HG02623 (cell line): Measurements from ENCODE around the gene MSMP.

Experiments
- ATAC-seq: cut with Tn5 transposase; IDR thresholded peaks from one replicate; pipeline ENCODE4 v1.9.1; 2021; ENCODE audit warnings: moderate library complexity; ENCODE audit not compliant: unreplicated experiment

Gene MSMP

DNA sequence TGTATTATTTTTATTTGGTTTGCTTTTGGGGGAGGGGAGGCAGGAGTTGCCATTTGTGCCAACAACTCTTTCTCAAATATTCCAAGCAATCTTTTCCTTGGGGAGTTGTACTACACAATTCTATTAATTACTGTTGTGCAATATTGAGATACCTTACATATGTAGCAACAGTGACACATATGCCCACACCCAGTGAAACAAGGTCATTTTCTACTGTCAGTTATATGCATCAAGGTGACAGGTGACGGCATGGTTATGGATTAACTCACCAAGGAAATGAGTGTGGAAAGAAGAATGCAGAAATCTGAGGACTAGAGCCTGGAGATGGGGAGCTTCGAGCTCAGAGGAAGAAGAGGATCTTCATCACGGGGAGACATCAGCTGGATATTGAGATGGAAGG lies 17.9 kb upstream of the MSMP start:
- no peak for ATAC-seq

DNA sequence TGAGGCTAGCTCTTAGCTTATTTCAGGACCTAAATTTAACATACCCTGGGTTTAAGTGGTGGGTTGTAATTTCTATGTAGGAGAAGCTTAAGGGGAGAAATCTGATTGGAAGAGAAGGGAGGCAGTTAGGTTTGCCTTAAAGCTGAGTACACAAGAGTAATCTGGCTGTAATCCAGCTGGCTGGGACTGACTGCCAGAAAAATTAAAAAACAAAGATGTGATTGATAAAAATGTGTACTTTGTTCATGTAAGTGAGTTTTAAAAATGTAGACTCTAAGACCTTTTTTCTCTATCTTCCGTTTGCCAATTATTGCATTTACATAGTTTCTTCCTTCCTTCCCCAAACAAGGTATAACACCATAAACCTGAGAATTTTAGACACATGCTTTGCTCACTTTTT lies 17.5 kb upstream of the MSMP start:
- ATAC-seq, result no peak

DNA sequence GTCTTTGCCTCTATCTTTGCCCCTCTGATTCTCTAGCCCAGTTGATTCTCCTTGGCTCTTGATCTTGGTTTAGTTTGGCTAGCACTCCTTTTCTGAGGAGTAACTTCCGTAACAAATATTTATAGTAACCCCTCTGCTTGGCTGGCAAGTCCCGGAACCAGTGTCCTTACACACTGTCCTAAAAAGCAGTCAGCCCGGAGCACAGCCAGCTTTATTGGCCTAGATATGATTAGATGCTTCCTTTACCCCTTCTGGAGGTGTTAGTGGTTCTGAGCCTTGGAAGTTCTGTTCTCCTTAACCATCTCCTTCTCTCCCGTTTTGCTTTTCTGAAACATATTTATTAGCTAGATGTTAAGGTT lies 17.0 kb upstream of the MSMP start:
- ATAC-seq, result no peak

DNA sequence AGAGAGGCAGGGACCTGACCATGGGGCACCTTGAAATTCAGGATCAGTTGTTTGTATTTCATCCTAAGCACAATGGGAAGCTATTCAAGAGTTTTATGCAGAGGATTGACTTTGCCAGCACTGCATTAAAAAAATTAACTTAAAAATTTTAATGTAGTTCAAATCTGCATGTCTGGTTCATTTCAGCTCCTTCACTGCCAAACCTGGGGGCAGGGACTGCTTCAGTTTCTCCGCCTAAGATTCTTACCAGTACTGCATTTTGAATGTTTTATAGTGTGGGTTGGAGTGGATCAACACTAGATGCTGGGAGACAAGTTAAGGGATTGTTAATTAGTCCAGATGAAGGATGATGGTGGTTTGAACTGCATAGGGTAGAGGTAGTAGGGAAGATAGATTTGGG lies 15.7 kb upstream of the MSMP start:
- ATAC-seq, result no peak

DNA sequence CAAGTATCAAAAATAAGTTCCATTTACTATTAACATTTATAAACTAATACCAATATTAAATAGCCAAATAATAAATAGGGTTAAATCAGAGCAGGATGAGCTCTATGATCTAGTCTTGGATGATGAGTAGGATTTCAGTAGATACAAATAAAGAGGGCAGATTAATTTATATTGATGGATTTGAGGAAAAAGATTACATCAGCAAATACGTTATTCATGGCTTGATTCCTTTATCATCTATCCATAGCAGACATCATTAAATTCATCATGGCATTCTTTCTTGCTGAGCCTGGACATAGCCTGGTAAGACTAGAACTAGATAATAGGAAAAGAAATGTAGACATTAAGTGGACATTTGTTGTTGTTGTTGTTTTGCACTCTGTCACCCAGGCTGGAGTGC lies 13.4 kb upstream of the MSMP start:
- ATAC-seq, result no peak

DNA sequence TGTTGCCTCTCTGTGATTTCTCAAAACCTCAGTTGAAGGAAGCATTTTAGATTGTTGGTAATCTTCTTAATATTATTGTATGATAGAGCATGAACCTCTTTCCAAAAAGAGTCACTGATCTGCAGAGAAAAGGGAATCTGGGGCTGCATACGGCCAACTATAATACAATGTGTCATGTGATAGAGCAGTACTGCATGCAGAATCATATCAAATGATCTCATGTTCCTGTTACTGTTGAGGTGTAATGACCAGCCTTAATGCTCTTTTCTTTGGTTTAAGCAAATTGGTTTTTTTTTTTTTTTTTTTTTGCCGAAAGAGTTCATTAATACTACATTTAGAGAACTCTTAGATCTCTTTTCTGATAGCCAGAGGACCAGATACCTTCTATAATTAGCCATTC lies 12.9 kb upstream of the MSMP start:
- ATAC-seq, result no peak

DNA sequence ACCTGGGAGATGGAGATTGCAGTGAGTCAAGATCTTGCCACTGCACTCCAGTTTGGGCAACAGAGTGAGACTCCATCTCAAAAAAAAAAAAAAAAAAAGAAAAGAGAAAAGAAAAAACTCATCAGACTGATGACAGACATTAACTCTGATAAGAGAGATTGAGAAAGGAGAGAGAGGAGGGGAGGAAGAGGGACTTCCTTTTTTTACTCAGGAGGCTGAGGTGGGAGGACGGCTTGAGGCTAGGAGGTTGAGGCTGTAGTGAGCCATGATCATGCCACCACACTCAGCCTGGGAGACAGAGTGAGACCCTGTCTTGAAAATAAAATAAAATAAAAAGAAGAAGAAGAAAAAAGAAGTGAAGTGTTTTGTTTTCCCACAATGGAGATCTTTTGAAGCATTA lies 9.7 kb upstream of the MSMP start:
- no peak for ATAC-seq

DNA sequence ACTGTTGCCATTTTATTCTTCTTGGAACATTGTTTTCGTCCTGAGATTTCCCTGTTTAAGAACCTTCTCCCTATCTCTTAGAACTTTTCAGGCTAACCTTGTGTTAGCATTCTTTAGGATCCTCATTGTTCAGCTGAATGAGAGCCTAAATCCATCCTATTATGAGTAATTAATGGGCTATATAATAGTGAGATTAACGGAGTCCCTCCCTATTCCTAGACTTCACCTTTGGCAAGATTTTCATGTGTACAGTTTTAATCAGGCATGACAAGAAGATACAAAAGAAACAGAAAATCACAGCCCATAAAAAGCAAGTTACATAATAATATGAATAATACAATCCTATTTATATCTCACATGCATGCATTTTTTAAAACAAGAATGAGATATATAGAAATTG lies 9.1 kb upstream of the MSMP start:
- ATAC-seq, result no peak

DNA sequence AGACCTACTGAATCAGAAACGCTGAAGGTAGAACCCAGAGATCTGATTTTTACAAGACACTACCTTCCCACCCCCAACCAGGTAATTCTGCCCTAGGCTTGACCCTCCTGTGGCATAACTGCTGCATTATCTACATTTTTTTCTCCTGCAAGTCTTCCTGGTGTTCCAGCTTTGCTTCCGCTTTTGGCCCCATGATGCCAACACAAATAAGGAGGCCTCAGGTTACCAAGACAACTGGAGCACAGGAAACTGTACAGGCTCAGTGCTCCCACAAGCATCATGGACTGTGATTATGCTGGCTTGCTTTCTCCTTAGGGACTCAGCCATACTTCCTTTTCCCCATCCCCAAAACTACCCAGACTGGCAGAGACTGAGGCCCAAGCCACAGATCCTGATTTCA lies 6.6 kb upstream of the MSMP start:
- ATAC-seq, result no peak

DNA sequence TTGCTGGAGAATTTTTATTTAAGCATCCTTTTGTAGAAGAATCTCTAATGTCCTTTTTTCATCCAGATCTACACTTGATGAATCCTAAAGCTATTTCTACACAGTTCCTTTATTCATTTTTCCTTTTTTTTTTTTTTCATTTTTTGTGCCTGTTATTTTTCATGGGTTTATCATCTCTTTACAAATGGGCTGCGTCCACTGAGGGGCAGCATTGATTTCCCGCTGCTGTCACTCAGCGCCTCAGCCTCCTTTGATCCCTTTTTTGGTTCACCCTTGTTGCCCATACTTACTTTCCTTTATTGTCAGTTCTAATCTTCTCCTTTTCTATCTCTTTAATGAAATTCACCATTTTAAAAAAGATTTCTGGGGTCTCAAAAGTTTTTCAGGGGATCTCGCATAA lies 5.7 kb upstream of the MSMP start:
- no peak for ATAC-seq

DNA sequence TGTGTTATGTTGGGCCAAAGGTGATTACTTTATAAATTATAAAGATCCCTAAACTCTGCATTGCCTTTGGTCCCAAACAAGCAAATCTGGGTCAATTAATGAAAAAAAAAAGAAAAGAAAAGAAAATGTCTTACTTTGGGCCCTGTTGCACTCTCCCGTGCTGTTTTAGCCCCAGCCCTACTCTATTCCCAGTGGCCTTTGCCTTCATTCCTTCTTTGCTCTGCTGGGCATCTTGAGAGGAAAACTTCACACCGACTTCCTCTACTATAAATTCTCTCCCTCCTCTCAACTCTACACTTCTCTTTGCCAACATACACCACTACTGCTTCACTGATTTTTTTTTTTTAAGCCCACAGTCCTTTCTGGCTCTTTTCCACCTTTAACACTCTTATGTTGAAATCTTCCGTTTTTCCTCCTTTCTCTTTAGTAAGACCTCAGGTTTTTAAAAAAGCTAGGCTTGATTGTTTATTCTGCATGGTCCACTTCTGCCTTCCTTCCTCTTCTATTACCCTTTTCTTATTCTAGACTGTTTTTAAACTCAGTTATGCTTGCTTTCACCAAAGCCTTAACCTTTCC lies 4.5 kb upstream of the MSMP start:
- no peak for ATAC-seq

DNA sequence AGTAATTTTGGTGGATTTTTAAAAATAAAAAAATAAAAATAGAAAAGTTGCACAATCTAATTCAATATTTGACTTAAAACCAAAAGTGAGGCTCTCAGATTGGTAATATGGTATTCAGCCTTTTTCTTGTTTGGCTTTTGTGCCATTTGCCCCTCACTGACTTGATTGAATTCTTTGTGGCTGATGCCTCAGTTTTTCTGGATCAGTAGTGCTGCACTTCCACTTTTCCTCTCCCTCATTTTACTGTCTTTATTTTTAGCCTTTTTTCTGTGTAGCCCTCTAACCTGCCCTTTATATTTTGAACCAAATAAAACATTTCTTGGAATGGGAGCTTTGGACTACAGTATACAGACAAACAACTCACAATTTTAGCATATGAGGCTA lies 3.8 kb upstream of the MSMP start:
- no peak for ATAC-seq

DNA sequence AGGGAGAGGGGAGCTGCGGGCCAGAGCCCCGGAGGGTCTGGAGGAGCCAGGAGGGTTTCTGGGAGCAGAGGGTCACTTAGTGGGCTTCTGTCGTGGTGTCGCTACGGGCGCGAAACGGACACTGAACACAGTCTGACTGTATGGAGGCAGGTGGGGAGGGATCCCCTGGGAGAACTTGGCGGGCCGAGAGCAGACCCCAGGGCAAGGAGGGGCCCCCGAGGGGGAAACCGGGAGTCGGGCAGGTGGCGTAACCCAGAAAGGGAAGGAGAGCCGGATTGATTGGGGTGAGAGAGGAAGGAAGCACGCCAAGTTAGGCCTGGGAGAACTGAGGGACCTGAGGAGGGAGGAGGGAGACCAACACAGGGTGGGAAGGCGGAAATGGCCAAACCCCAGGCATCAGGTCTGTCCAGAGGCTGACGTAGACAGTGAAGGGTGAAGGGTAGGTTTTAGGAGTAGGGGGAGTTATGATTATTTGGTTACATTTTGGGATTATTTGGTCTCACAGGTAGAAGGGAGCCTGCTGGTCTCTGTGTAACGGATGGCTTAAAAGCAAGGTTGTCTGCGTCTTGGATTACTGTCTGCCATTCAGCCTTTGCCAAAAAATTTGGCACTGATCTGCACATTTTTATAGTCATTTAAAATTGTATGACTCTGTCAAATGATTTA lies 3.3 kb upstream of the MSMP start:
- ATAC-seq, result peak; percentile 30

DNA sequence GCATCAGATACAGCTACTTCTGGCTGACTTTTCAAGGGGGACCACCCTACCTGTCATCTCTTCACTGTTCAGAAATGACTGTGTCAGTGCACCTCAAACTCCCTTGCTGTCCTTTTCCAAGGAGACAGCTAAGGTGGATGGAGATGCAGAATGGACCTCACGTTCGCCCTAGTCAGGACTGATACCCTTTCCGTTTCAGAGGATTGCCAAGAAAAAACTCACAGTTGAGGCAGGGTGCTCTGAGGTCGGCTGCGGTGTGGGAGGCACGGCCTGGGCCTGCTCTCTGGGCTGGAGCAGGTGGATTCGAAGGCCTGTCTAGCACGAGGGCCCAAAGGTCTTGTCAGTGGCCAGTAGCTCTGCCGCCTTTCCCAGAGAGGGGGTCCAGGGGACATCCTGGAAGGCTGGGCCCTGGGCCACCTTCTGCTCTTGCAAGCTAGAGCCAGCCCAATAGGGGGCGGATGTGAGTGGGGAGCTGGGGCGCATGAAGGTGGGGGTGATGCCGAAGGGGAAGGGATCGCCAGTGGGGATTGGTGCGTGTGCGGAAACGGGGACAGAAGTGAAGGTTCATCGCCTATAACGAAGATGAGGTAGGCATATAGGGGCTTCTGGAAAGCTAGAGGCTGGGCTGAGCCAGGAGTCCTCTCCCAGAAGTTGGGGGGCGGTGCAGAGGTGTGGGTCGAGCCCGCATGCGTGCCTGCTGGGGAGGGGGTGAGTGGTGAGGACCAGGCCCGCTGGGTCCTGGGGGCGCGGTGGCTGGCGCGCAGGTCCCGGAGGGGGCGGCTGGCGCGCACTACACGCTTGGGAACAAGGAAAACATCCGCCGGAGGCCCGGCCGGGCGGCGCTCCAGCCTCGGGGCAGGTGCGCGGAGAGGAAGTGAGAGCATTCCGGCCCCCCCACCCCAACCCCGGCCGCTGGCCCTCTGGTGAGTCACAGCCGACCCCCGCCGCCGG lies 2.5 kb upstream of the MSMP start:
- ATAC-seq, result peak; percentile 53

DNA sequence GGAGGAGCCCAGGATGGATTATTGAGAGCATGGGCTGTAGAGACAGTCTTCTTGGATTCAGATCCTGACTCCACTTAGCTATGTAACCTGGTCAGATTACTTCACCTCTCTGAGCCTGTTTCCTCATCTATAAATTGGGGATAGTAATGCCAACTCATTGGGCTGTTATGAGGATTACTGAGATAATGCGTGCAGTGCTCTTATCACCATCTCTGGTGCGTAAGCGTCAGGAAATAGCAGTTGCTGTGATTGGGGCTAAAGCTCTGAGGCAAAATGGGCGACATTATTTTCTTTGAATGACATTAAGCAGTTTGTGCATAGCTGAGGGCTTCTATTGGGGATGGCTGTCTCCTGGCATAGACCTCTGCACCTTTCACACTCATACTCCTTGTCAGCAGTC lies 995 bp upstream of the MSMP start:
- ATAC-seq, result no peak

DNA sequence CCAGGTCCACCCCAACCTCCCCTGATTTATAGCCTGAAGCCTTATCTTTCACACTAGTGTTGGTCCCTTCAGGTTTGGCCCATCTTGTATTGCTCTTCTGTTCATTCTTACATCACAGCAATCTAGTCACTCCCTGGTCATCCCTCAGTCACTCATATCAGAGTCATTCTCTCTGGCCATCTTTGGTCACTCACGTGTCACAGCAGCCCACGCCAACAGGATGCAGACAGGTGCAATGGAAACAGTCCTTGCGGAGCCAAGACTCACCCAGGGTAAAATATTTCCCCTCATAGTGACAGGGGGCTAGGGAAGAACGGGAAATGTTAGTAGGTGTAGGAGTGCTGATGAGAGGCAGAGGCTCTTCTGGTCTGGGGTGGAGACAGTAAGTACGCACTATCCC lies 610 bp downstream of the MSMP start:
- no peak for ATAC-seq

DNA sequence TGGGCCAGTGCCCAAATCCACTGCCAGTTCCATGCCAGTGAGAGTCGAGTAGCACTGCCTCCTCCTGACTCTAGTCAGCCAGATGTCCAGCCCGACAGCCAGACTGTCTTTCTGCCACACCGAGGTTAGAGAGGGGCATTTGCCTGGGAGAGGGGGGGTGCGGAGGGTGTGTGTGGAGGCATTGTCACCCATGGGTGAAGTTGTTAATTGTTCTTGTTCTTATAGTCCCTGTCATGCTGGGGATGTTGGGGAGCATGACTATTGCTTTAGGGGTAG lies 3.9 kb downstream of the MSMP start:
- no peak for ATAC-seq

DNA sequence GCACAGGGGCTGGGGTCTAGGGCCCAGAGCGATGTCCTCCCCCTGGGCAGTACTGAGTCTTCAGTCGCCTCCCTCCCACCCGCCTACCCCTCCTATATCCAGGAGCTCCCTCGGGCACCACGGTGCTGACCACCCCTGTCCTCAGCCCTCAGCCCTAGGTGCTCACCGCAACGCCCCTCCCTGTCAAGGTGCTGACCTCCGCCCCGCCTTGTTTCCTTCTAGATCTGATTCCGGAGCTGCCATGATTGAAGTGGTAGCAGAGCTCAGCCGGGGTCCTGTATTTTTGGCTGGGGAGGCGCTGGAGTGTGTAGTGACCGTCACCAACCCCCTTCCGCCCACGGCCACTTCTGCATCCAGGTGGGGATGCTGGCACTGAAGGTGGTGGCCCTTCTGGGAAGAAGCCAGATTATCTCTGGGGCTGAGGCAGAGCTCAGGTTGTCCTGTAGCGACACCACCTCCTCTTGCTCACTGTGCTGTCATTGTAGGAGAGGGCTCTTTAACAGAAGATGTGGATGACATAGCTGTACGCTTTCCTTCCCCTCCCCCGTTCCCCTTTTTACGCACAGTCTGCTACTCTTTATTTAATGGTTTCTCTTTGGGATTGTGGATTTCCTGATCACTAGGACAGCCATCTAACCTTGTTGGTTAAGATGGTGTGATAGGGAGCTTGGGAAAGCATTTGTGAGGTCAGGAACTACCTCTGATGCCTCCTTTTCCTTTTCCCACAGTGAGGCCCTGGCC lies 4.4 kb downstream of the MSMP start:
- ATAC-seq, result peak; percentile 25

DNA sequence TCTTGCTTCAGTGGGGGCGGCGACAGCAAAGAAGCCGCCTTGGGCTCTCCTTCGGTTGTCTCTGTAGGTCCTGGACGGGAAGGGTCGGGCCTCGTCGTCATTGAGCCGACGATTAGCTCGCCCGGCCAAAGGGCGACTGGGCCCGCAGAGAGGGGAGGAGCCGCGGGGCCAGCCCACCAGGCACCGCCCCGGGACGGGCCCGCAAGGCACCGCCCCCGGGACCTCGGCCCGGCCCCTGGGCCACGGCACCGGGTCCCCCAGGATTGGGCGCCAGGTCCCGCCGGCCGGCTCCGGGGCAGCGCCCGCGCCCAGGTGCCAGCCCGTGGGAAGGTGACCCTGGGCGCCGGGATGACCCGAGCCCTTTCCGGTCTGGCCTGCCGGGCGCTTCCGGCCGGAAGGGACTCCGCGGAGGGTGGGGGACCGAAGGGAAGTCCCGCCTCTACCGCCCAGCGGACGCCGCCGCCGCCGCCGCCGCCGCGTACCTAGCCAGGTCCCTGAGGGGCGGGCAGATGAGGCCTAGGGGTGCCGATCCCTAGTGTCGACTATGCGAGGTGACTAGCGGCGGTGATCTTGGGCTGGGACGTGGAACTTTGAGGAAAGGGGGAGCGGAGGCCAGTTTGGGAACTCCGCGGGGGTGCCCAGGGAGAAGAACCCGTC lies 5.1 kb downstream of the MSMP start, which contains the start of the genes GBA2 and RGP1:
Gene GBA2, minus strand, starts transcription at position 371 of the 657 bp plus-strand sequence. CDS start 524 bp downstream, outside the sequence.
Gene RGP1, plus strand, starts transcription at position 430 of the 657 bp plus-strand sequence. CDS start 469 bp downstream, outside the sequence.
- peak; percentile 73 for ATAC-seq

DNA sequence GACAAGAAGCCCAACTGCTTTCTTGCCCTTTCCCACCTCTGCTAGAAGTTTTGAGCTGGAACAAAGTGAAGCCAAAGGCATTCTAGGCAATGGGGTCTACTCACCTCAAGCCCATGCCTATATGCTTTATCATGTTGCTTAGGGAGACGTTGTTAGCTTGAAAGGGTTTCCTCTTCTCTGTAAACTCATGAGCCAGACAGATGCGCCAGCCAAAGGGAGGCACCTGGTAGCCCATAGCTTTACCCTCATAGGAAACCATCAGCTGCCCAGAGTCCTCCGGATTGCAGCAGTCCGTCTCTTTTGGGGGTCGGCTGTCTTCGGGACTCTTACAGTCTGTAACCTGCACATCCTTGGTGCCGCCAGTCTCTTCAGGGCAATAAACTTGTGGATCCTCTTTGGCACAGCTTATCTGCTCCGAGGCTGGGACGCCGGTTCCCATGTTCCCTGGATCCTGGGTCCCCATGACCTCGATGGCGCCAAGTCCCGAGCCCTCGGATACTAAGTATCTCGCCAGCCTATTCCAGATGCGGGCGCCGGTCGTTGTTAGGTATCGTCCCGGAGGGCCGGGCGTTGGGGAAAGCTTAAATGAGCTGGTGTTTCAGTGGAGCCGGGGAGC lies 5.7 kb downstream of the MSMP start:
- no peak for ATAC-seq

DNA sequence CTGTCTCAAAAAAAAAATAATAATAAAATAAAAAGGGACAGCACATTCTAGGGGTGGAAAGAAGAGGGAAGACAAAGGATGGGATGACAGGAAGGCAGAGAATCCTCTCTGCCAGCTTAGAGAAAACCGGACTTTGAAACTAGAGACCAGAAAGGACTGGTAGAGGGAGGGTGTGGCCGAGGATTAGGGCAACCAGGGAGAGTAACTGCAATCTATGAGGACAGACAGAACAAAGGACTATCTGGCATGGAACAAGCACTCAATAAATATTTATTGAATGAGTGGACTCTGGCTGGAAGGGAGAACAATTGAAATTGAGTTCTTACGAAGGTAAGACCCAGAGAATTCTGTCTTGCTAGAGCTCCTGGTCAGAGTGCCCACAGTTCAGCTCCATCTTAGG lies 7.5 kb downstream of the MSMP start:
- no peak for ATAC-seq
